ENCODE measurements around the gene C1orf116.

DNA sequence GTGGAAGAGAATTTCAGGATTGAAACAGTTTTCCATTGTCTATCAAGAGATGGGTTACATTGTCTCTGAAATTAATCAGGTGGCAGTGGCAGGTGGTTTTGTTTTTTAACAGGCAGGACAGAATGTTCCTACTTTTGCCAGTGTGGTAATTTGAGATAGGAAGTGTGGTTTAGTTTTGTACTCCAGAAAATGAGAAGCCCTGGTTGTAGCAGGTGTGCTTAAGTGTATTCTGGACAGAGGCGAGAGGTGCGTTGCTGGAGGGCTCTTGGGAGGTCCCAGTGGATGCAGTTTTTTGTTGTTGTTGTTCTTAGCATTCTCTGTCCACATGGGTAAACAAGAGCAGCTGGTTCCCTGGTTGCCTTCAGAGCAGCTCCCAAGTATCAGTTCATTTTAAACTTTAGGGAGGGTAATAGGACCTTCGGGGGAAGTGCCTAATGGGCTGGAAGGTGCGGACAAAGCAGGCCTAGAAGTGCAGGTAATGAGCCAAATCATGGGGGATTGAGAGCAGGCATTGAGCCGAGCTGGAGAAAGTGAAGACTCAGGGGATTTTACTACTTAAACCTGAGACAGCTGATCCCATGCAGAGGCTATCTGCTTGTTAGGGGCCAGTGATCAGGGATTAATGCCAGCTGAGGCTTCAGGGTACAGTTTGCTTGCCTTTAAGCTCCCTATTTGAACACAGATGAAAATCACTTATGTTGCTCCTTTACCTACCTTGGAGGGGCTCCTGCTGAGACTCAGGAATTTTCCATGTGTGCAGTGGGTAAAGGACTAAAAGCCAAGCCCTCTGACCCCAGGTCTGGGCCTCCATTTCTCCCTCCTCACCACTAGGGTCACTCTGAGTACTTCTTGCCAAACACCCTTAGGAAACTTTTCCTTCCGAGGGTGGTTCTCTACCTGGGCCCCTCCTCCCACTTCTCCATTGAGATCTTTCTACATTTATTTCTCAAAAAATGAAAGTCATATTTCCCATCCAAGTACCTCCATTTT, 26.6 kb upstream of the C1orf116 start:
- TF ChIP-seq SIN3A (IDR thresholded peaks at IDR 0.05; ENCODE audit: low read depth, low read length) (no peak), ZBTB11 (CRISPR knock-in tag; IDR thresholded peaks at IDR 0.05) (no peak), EZH2 (IDR thresholded peaks at IDR 0.05; ENCODE audit: borderline replicate concordance, control insufficient read depth, low read depth, low read length) (no peak), MAX (IDR thresholded peaks at IDR 0.05; ENCODE audit: low read depth, low read length) (no peak)
